T-helper 1 cell treated with Interleukin-12 subunit alpha and Interleukin-12 subunit beta and Interleukin-4 antibody, amounts not matched to agents 30 μg/mL and 1 μg/mL, for 36 hours (primary cell): ENCODE results near the gene SPOCK1.
"Not testable (repeated sequence)": the region's sequence is repeated elsewhere in the genome, so short reads cannot be mapped to it uniquely, and the experiment has no call there.

ENCODE experiments used
- H3K27ac Mint-ChIP-seq: one replicate; pipeline ENCODE4 v1.8.0; 2021; ENCODE audit warnings: mild to moderate bottlenecking, mixed read lengths
- H3K27me3 Mint-ChIP-seq: one replicate; pipeline ENCODE4 v1.8.0; 2021; ENCODE audit warnings: low read depth, mixed read lengths
- H3K36me3 Mint-ChIP-seq: one replicate; pipeline ENCODE4 v1.8.0; 2021; ENCODE audit warnings: low read depth, mixed read lengths
- H3K4me1 Mint-ChIP-seq: one replicate; pipeline ENCODE4 v1.8.0; 2021; ENCODE audit warnings: low read depth, mixed read lengths
- H3K4me3 Mint-ChIP-seq: one replicate; pipeline ENCODE4 v1.8.0; 2021; ENCODE audit warnings: mild to moderate bottlenecking, moderate library complexity, mixed read lengths
- H3K9me3 Mint-ChIP-seq: one replicate; pipeline ENCODE4 v1.8.0; 2021; ENCODE audit warnings: mixed read lengths

SPOCK1 gene

DNA sequence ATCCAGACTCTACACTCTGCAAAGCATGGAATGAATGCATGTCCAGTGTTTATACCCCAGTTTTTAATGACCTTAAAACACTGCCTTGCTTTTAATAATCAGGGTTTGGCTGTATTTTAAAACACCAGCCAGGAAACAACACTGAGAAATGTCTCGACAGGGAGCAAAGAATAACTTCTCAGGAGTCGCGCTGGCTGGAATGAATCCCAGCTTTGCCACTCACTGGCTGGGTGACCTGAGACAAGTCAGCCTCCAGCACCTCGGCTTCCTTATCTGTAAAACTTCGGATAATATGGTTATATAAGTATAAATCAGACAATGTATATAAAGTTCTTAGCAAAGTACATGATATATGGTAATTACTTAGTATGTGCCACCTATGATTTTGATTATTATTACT, 505.0 kb downstream of the SPOCK1 start:
- H3K27ac Mint-ChIP-seq: no peak overlapping the region
- no peaks in the 10 kb centered on the region for H3K27me3 Mint-ChIP-seq
- H3K36me3 Mint-ChIP-seq: no peaks in the 10 kb centered on the region
- H3K9me3 Mint-ChIP-seq: no peaks in the 10 kb centered on the region
- no peak overlapping the region for H3K4me3 Mint-ChIP-seq
- H3K4me1 Mint-ChIP-seq: no peaks in the 10 kb centered on the region

DNA sequence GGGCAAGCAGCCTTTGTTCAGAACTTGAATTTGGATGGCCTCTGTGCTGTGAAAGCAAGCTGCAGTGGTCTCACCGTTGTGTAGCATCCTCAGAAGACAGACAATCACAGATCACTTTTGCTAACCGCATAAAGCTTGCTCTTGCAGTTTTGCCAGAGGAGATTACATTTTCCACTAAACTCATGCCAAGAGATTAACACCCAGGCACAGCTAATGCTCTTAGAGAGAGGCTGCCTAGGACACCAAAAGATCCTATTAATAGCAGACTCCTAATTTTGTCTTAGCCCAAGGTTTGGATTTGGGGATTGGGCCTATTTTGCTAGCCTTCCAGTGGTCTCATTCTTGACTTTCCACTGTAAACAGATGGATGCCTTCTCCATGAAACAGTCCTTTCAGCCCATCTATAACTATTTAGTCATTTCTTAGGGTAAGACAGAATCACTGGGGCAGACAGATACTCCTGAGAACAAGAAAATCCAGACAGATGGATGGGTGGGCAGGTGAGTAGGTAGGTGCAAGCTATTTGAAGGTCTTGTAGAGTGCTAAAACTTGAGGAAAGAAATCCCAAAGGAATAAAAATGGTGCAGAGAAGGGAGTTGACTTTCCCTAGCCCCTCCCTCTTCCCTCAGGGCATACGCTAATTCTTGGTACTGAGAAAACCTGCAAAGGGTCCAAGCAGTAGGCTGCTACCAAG, 506.2 kb downstream of the SPOCK1 start:
- Mint-ChIP-seq H3K4me1 (no peaks in the 10 kb centered on the region), H3K27me3 (no peaks in the 10 kb centered on the region), H3K27ac (no peak overlapping the region), H3K4me3 (no peak overlapping the region), H3K36me3 (no peaks in the 10 kb centered on the region), H3K9me3 (no peaks in the 10 kb centered on the region)

DNA sequence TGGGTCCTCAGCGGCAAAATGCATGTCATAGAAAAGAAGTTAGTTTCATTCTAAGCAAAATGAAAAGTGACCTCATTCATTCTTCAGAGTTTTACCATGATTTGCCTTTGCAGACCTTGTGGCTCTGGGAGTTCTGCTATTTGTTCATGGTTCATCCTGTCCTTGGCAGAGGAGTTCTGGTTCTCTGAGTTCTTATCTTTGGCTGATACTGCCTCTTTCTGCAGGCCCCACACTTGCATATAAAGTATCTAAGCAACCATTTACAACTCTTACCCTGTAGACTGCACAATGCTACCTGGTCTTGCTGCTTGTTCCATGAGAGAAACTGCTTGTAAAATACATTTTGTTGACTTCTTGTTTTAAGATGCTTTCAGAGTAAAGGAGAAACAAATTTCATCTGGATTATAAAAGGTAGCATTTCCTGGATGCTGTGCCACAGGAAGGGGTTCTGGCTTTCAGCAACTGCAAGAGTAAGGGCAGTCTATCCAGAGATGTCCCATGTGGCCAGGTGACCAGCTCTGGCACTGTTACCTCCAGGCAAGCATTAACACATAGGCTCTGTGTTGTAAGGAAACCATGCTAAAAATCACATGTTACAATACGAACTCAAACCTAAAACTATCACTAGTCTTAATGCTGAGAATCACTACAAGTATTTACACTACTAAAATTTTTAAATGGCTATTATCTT, 513.2 kb downstream of the SPOCK1 start:
- Mint-ChIP-seq H3K4me3 (no peak overlapping the region), H3K27me3 (no peaks in the 10 kb centered on the region)

GRCh38 chr5:136984772-136985446, 514.2 kb downstream of the SPOCK1 start:
- no peaks in the 10 kb centered on the region for H3K4me1 Mint-ChIP-seq
- peaks cover 3% of the 10 kb centered on the region for H3K9me3 Mint-ChIP-seq
- H3K36me3 Mint-ChIP-seq: no peaks in the 10 kb centered on the region
- no peak overlapping the region for H3K4me3 Mint-ChIP-seq
- H3K27ac Mint-ChIP-seq: no peak overlapping the region
- no peaks in the 10 kb centered on the region for H3K27me3 Mint-ChIP-seq

More for the DNA sequence above, 513.2 kb downstream of the SPOCK1 start:
- H3K9me3 Mint-ChIP-seq: no peaks in the 10 kb centered on the region
- no peaks in the 10 kb centered on the region for H3K4me1 Mint-ChIP-seq
- no peak overlapping the region for H3K27ac Mint-ChIP-seq
- no peaks in the 10 kb centered on the region for H3K36me3 Mint-ChIP-seq

GRCh38 chr5:136981936-136982335, 517.2 kb downstream of the SPOCK1 start:
- no peak overlapping the region for H3K27ac Mint-ChIP-seq
- no peaks in the 10 kb centered on the region for H3K27me3 Mint-ChIP-seq
- no peak overlapping the region for H3K4me3 Mint-ChIP-seq
- no peaks in the 10 kb centered on the region for H3K4me1 Mint-ChIP-seq
- H3K36me3 Mint-ChIP-seq: no peaks in the 10 kb centered on the region
- H3K9me3 Mint-ChIP-seq: peaks cover 3% of the 10 kb centered on the region

DNA sequence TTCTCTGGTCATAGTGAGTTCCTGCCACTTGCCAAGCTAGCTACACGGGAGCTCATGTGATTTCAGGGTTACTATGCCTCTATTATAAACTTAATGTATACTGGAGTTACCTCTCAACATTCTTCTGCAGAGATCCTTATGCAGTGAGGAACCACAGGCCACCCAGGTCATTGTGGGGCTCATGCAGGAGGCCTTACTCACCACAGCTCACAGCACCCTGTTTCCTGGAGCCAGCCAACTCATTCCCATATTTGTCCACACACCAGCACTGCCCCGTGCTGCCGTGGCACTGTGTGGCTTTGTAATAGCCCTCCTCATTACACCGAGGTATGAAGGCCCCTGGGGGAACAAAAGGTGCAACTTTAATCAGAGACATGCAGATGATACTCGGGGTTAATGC, 520.0 kb downstream of the SPOCK1 start:
- Mint-ChIP-seq H3K27me3 (no peaks in the 10 kb centered on the region), H3K9me3 (peaks cover 3% of the 10 kb centered on the region), H3K27ac (no peak overlapping the region), H3K4me3 (no peak overlapping the region), H3K36me3 (no peaks in the 10 kb centered on the region), H3K4me1 (no peaks in the 10 kb centered on the region)

- no peaks in the 10 kb centered on the region for H3K9me3 Mint-ChIP-seq
- no peak overlapping the region for H3K27ac Mint-ChIP-seq
- no peak overlapping the region for H3K4me3 Mint-ChIP-seq
- no peaks in the 10 kb centered on the region for H3K27me3 Mint-ChIP-seq
- H3K36me3 Mint-ChIP-seq: no peaks in the 10 kb centered on the region
- H3K4me1 Mint-ChIP-seq: no peaks in the 10 kb centered on the region
These were observed 535.6 kb downstream of the SPOCK1 start for GRCh38 chr5:136963504-136963903.

DNA sequence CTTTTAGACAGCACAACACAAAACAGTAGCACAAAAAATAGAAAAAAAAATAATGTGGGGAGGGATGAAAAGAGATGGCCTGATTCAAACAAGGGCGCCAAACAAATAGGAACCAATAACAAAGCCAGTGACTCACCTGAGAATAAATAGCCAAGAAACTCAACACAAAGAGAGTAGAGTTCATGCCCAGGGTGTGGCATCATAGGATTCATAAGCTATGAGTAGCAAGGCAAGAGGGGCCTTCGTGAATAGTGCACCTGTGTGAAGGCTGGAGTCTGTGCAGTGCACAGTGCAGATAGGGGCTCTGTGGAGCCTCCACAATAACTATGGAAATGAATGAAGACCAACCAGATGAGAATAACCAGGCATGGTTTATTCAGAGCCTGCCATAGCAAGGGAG, 541.7 kb downstream of the SPOCK1 start:
- Mint-ChIP-seq H3K36me3 (no peaks in the 10 kb centered on the region), H3K27me3 (no peaks in the 10 kb centered on the region), H3K4me1 (no peaks in the 10 kb centered on the region), H3K9me3 (peaks cover 11% of the 10 kb centered on the region), H3K4me3 (no peak overlapping the region), H3K27ac (no peak overlapping the region)

DNA sequence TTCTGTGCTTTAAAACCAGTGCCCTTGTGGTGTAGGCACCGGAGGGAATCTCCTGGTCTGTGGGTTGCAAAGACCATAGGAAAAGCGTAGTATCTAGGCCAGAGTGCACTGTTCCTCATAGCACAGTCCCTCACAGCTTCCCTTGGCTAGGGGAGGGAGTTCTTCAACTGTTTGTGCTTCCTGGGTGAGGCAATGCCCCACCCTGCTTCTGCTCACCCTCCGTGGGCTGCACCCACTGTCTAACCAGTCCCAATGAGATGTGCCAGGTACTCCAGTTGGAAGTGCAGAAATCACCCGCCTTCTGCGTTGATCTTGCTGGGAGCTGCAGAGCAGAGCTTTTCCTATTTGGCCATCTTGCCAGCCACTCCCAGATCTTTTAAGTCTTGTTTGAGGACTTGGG, 545.0 kb downstream of the SPOCK1 start:
- peaks cover 26% of the 10 kb centered on the region for H3K9me3 Mint-ChIP-seq
- not testable (repeated sequence) for H3K36me3 Mint-ChIP-seq, H3K27ac Mint-ChIP-seq, H3K27me3 Mint-ChIP-seq, H3K4me3 Mint-ChIP-seq, H3K4me1 Mint-ChIP-seq

DNA sequence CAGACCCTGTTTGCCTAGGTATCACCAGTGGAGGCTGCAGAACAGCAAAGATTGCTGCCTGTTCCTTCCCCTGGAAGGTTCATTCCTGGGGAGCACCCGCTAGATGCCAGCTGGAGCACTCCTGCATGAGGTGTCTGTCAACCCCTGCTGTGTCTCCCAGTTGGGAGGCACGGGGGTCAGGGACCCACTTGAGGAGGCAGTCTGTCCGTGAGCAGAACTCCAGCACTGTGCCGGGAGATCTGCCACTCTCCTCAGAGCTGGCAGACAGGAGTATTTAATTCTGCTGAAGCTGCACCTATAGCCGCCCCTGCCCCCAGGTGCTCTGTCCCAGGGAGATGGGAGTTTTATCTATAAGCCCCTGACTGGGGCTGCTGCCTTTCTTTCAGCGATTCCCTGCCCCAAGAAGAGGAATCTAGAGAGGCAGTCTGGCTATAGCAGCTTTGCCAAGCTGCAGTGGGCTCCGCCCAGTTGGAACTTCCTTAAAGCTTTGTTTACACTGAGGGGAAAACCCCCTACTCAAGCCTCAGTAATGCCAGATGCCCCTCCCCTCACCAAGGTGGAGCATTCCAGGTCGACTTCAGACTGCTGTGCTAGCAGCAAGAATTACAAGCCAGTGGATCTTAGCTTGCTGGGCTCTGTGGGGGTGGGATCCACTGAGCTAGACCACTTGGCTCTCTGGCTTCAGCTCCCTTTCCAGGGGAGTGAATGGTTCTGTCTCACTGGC, 545.6 kb downstream of the SPOCK1 start:
- H3K4me1 Mint-ChIP-seq, H3K27me3 Mint-ChIP-seq, H3K27ac Mint-ChIP-seq, H3K36me3 Mint-ChIP-seq, H3K4me3 Mint-ChIP-seq: not testable (repeated sequence)
- peaks cover 26% of the 10 kb centered on the region for H3K9me3 Mint-ChIP-seq

GRCh38 chr5:136927571-136927970, 571.6 kb downstream of the SPOCK1 start:
- Mint-ChIP-seq H3K36me3 (no peaks in the 10 kb centered on the region), H3K27me3 (no peaks in the 10 kb centered on the region), H3K27ac (no peak overlapping the region), H3K4me1 (no peaks in the 10 kb centered on the region), H3K4me3 (no peak overlapping the region), H3K9me3 (peaks cover 15% of the 10 kb centered on the region)

DNA sequence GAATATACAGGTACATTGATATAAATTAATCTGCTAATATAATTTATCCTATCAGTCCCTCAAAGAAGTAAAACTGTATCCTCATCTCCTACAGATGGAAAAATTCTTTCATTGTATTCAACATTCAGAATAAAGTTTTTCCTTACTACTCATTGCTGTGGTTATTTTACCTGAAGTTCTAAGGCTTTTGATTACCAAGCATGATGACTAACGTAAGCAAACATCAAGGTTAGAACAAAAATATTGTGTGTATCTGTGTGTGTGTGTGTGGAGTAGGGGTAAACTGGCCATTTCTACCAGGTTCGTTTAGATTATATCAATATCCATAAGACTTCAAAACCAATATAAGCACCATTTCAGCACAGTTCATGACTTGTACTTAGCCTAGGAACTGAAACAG, 573.1 kb downstream of the SPOCK1 start:
- Mint-ChIP-seq H3K27ac (no peak overlapping the region), H3K27me3 (no peaks in the 10 kb centered on the region), H3K9me3 (peaks cover 6% of the 10 kb centered on the region), H3K4me1 (no peaks in the 10 kb centered on the region), H3K4me3 (no peak overlapping the region), H3K36me3 (no peaks in the 10 kb centered on the region)
